HCT116 (cell line): ENCODE data around the gene NLE1. TPM values are rescaled to one million over a fixed set of nuclear protein-coding genes. Genes with fewer than 3 reads are reported as not detected.

Source experiments
- ATAC-seq: fragments of 200-7000 bp; cut with Tn5 transposase; 2 replicates; pipeline ENCODE4 v1.9.1; 2020; ENCODE audit warnings: mild to moderate bottlenecking, moderate library complexity
- BruUV-seq: library from RNA; stranded (reverse); fragments of 400-500 nt; replicated peaks from 2 replicates; lab custom pipeline; 2021; lab: Mats Ljungman, UMichigan
- CTCF ChIA-PET: fragments of 300-600 bp; sonication (Branson Sonifier 250); formaldehyde crosslinking; loops from one replicate; lab custom pipeline; 2021; ENCODE audit warnings: antibody characterized with exemption; lab: Charles Lee
- POLR2A ChIA-PET: fragments of 300-600, 350-600 bp; sonication (Branson Sonifier 250); formaldehyde crosslinking; loops from one replicate; lab custom pipeline; 2021; ENCODE audit warnings: antibody characterized with exemption; lab: Charles Lee
- RAD21 ChIA-PET, 2 experiments: fragments of 300-600 bp; sonication (Branson Sonifier 250); formaldehyde crosslinking; loops; one replicate each; lab custom pipeline; 2023; ENCODE audit warnings: low total read pairs in 2 of 2; ENCODE audit not compliant: uncharacterized antibody in 2 of 2, unreplicated experiment in 2 of 2, low non-redundant PET in 1 of 2; lab: Charles Lee
- DNase-seq: peaks from one replicate; pipeline ENCODE4 v3.0.0-alpha.2; 2010; ENCODE audit warnings: low read depth, low spot score
- H2AFZ ChIP-seq: fragments of 200-600 bp; shearing (Covaris generic), sonication (generic); 2 replicates; pipeline ENCODE4 v1.6.1; 2017; ENCODE audit warnings: low read depth, mixed run types, mixed read lengths, antibody characterized with exemption, low read length; ENCODE audit not compliant: poor library complexity, severe bottlenecking
- H3K27ac ChIP-seq: 2 replicates; pipeline ENCODE4 v1.5.1; 2012; ENCODE audit warnings: low read depth, low read length
- H3K27me3 ChIP-seq: fragments of 200-600 bp; sonication (generic); 2 replicates; pipeline ENCODE4 v1.6.1; 2016; ENCODE audit warnings: mixed run types, low read length, mixed read lengths; ENCODE audit not compliant: insufficient read depth
- H3K36me3 ChIP-seq, 2 experiments: fragments of 200-500 bp in 1 of 2; fragments of 200-600 bp in 1 of 2; sonication (Bioruptor generic) in 1 of 2; sonication (generic) in 1 of 2; 2 replicates each; pipeline versions ENCODE4 v1.5.1 to v1.6.1; 2014 to 2016; ENCODE audit warnings: low read length in 2 of 2, inconsistent platforms in 1 of 2, mixed read lengths in 1 of 2, mixed run types in 1 of 2; ENCODE audit not compliant: insufficient read depth in 2 of 2, control insufficient read depth in 1 of 2
- H3K4me1 ChIP-seq, 2 experiments: fragments of 200-600 bp in 1 of 2; sonication (generic) in 1 of 2; 2 replicates each; pipeline versions ENCODE4 v1.5.1 to v1.6.1; 2012 to 2017; ENCODE audit warnings: low read length in 2 of 2, inconsistent platforms in 1 of 2, mild to moderate bottlenecking in 1 of 2, mixed read lengths in 1 of 2, mixed run types in 1 of 2, moderate library complexity in 1 of 2; ENCODE audit not compliant: insufficient read depth in 2 of 2, control insufficient read depth in 1 of 2
- H3K4me2 ChIP-seq: fragments of 200-600 bp; sonication (generic); 2 replicates; pipeline ENCODE4 v1.6.1; 2017; ENCODE audit warnings: mixed run types, low read length, mixed read lengths
- H3K4me3 ChIP-seq, 2 experiments: fragments of 200-600 bp in 1 of 2; sonication (generic) in 1 of 2; replicated peaks in 1 of 2; 2 replicates each; pipeline ENCODE4 v1.5.1; 2011 to 2016; ENCODE audit warnings: low read length in 2 of 2, control low read depth in 1 of 2, low read depth in 1 of 2, mild to moderate bottlenecking in 1 of 2, mixed read lengths in 1 of 2, mixed run types in 1 of 2
- H3K79me2 ChIP-seq: fragments of 200-600 bp; sonication (generic); 2 replicates; pipeline ENCODE4 v1.6.1; 2017; ENCODE audit warnings: mild to moderate bottlenecking, mixed run types, low read length, moderate library complexity, mixed read lengths; ENCODE audit not compliant: insufficient read depth
- H3K9ac ChIP-seq: fragments of 200-600 bp; sonication (generic); 2 replicates; pipeline ENCODE4 v1.6.1; 2016; ENCODE audit warnings: low read length, mixed read lengths
- H3K9me2 ChIP-seq: fragments of 200-600 bp; sonication (generic), shearing (Covaris generic); 2 replicates; pipeline ENCODE4 v1.6.1; 2017; ENCODE audit warnings: mixed run types, mild to moderate bottlenecking, moderate library complexity; ENCODE audit not compliant: insufficient read depth
- H3K9me3 ChIP-seq, 2 experiments: fragments of 200-500 bp in 1 of 2; fragments of 200-600 bp in 1 of 2; sonication (Bioruptor generic) in 1 of 2; sonication (generic) in 1 of 2; 2 replicates each; pipeline ENCODE4 v1.6.1; 2014 to 2017; ENCODE audit warnings: low read length in 2 of 2, mixed read lengths in 2 of 2, inconsistent platforms in 1 of 2, low read depth in 1 of 2, mild to moderate bottlenecking in 1 of 2, mixed run types in 1 of 2, moderate library complexity in 1 of 2; ENCODE audit not compliant: control insufficient read depth in 1 of 2, insufficient read depth in 1 of 2
- H4K20me1 ChIP-seq: fragments of 200-600 bp; sonication (generic), shearing (Covaris generic); 2 replicates; pipeline ENCODE4 v1.6.1; 2017; ENCODE audit warnings: mixed run types, mild to moderate bottlenecking, moderate library complexity; ENCODE audit not compliant: insufficient read depth
- ATF3 ChIP-seq: IDR thresholded peaks from 2 replicates; pipeline ENCODE4 v1.6.1; 2012
- EGR1 ChIP-seq: IDR thresholded peaks from 2 replicates; pipeline ENCODE4 v1.6.1; 2012; ENCODE audit warnings: low read depth
- EZH2 ChIP-seq: fragments of 200-600 bp; sonication (generic); IDR thresholded peaks from 2 replicates; pipeline ENCODE4 v1.6.1; 2017; ENCODE audit warnings: antibody characterized with exemption, mixed run types
- EZH2phosphoT487 ChIP-seq: fragments of 200-600 bp; IDR thresholded peaks from 2 replicates; pipeline ENCODE4 v1.6.1; 2018; ENCODE audit warnings: antibody characterized with exemption, borderline replicate concordance
- POLR2A ChIP-seq: IDR thresholded peaks from 2 replicates; pipeline ENCODE4 v1.7.0; 2011; ENCODE audit warnings: borderline replicate concordance; ENCODE audit not compliant: insufficient read depth, insufficient read length; ENCODE audit errors: extremely low read depth
- POLR2AphosphoS5 ChIP-seq: IDR thresholded peaks from 2 replicates; pipeline ENCODE4 v1.6.1; 2011; ENCODE audit warnings: mild to moderate bottlenecking, low read depth, low read length, moderate library complexity
- RAD21 ChIP-seq: IDR thresholded peaks from 2 replicates; pipeline ENCODE4 v1.6.1; 2012; ENCODE audit warnings: low read depth, mild to moderate bottlenecking
- SIN3A ChIP-seq: IDR thresholded peaks from 2 replicates; pipeline ENCODE4 v1.6.1; 2012; ENCODE audit warnings: low read depth
- SP1 ChIP-seq: IDR thresholded peaks from 2 replicates; pipeline ENCODE4 v1.6.1; 2012; ENCODE audit warnings: low read depth
- SRF ChIP-seq: IDR thresholded peaks from 2 replicates; pipeline ENCODE4 v1.6.1; 2012; ENCODE audit warnings: low read depth
- TCF7L2 ChIP-seq: IDR thresholded peaks from 2 replicates; pipeline ENCODE4 v1.7.0; 2011; ENCODE audit warnings: borderline replicate concordance, inconsistent platforms; ENCODE audit not compliant: insufficient read depth, insufficient read length; ENCODE audit errors: extremely low read depth
- YY1 ChIP-seq: IDR thresholded peaks from 2 replicates; pipeline ENCODE4 v1.6.1; 2011; ENCODE audit warnings: low read length, low read depth, moderate library complexity, mild to moderate bottlenecking; ENCODE audit not compliant: insufficient replicate concordance; ENCODE audit errors: extremely low read depth
- ZBTB33 ChIP-seq: IDR thresholded peaks from 2 replicates; pipeline ENCODE4 v1.6.1; 2011; ENCODE audit warnings: mild to moderate bottlenecking, low read length, moderate library complexity; ENCODE audit not compliant: insufficient replicate concordance; ENCODE audit errors: extremely low read depth
- ZFX ChIP-seq: fragments of 450-650 bp; IDR thresholded peaks from 2 replicates; pipeline ENCODE4 v1.6.1; 2017
- ZNF274 ChIP-seq: fragments of 200-500 bp; sonication (Bioruptor generic); IDR thresholded peaks from 2 replicates; pipeline ENCODE4 v1.6.1; 2014; ENCODE audit warnings: mild to moderate bottlenecking, low read depth, low read length, inconsistent platforms
- intact Hi-C: fragments of 100-400 bp; cut with micrococcal nuclease; formaldehyde crosslinking; loops from 2 replicates; pipeline ENCODE4 v1.10.0; 2022
- total RNA-seq: library from RNA; stranded (reverse); gene quantifications from one replicate; pipeline ENCODE4 v1.2.1, GENCODE V29; 2021; ENCODE audit not compliant: unreplicated experiment
- TF ChIP-seq, protein P1 (sequence below): IDR thresholded peaks from 2 replicates; pipeline ENCODE4 v1.6.1; 2012

NLE1 gene
- total RNA-seq, 1 experiment from 2014 or later = 55.5 TPM

DNA sequence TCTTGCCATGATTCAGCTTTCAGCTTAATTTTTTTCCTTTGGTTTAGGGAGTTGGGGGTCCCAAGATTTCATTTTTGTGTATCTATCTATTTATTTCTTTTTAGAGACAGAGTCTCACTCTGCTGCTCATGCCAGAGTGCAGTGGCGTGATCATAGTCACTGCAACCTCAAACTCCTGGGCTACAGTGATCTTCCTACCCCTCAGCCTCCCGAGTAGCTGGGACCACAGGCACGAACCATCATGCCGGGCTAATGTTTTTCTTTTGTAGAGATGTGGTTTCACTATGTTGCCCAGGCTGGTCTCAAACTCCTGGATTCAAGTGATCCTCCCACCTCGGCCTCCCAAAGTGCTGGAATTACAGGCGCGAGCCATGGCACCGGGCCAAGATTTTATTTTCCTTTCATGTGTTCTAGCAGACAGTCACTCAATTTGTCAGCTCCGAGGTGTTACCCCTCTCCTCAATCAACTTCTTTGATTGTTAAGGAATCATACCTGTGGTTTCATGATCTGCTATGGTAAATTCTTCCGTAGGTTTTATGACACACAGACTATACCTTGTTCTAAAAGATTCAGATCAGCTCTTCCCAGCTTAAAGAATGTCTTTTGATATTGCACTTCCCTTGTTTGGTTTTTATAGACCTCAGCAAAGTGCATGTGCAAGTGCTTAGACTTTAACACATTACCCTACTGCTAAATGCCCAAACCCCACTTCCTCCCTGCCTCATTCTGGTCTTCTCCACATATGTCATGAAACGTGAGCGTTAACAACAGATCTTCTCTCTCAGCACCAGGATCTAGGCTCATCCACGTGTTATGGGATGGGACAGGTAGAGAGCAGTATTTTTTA lies 18.5 kb upstream of the NLE1 start:
- no TSS peak for BruUV-seq
- H3K79me2 ChIP-seq = no peaks in the 10 kb centered on the region
- H3K36me3 ChIP-seq = no peaks in the 10 kb centered on the region
- no peaks in the 10 kb centered on the region for H3K4me1 ChIP-seq
- H4K20me1 ChIP-seq = no peaks in the 10 kb centered on the region
- no peak for ATAC-seq
- no peak for DNase-seq
- CTCF ChIA-PET = no interaction called here
- intact Hi-C loops = no loop called here
- TF ChIP-seq, protein P1, sequence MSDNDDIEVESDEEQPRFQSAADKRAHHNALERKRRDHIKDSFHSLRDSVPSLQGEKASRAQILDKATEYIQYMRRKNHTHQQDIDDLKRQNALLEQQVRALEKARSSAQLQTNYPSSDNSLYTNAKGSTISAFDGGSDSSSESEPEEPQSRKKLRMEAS = no peak
- TF ChIP-seq SIN3A = no peak
- no peak for TF ChIP-seq RAD21
- TF ChIP-seq YY1 = no peak
- no peak for TF ChIP-seq ZBTB33
- TF ChIP-seq EZH2phosphoT487 = no peak
- TF ChIP-seq TCF7L2 = no peak
- TF ChIP-seq EZH2 = no peak
- TF ChIP-seq POLR2AphosphoS5 = no peak
- TF ChIP-seq SP1 = no peak
- TF ChIP-seq POLR2A = no peak
- no peak for TF ChIP-seq ZNF274
- TF ChIP-seq EGR1 = no peak
- TF ChIP-seq ATF3 = no peak
- TF ChIP-seq SRF = no peak
- no peak for TF ChIP-seq ZFX
- H2AFZ ChIP-seq = no peak overlapping the region
- RAD21 ChIA-PET = no interaction called here
- H3K4me3 ChIP-seq = no peak overlapping the region
- 0 out of 2 replicates have a peak, but pooled peaks cover 7% of the 10 kb centered on the region for H3K27me3 ChIP-seq
- no peaks in the 10 kb centered on the region for H3K9me3 ChIP-seq
- POLR2A ChIA-PET = no interaction called here
- H3K27ac ChIP-seq = no peak overlapping the region
- H3K9ac ChIP-seq = no peak overlapping the region
- no peak overlapping the region for H3K4me2 ChIP-seq
- H3K9me2 ChIP-seq = no peaks in the 10 kb centered on the region; the same call in 1 of the 2 replicates
